Measurements from ENCODE around the gene KDM8. TPM values are rescaled to one million over a fixed set of nuclear protein-coding genes. Genes with fewer than 3 reads are reported as not detected.

KDM8 gene
- polyA plus RNA-seq, 3 donors: 0.40 to 3.3 (median 1.5) TPM

GRCh38 chr16:27238591-27238990 lies 35.3 kb downstream of the KDM8 start:
- Histone ChIP-seq H3K27me3 (ENCODE audit: control insufficient read depth in 2 of 2, insufficient read depth in 2 of 2, low read length in 2 of 2) (no peaks in the 10 kb centered on the region), H3K4me3 (replicated peaks in 1 of 3; ENCODE audit: low read depth in 2 of 3, low read length in 3 of 3) (peak overlapping the region in 1 of 3 experiments; percentile 66), H3K4me2 (replicated peaks; ENCODE audit: extremely low read depth, low read length, poor library complexity, severe bottlenecking) (peak overlapping the region; percentile 79), H4K20me1 (ENCODE audit: insufficient read depth, low read length) (no peaks in the 10 kb centered on the region), H3K36me3 (replicated peaks in 1 of 2; ENCODE audit: control insufficient read depth in 1 of 2, insufficient read depth in 2 of 2, low read length in 2 of 2) (peaks cover 4 to 9% of the 10 kb centered on the region in 2 donors), H3K79me2 (ENCODE audit: insufficient read depth, low read length) (no peaks in the 10 kb centered on the region), H3K9me3 (replicated peaks in 1 of 2; ENCODE audit: control insufficient read depth in 1 of 2, insufficient read depth in 1 of 2, low read length in 2 of 2) (no peaks in the 10 kb centered on the region), H2AFZ (ENCODE audit: insufficient read depth, low read depth, low read length, poor library complexity, severe bottlenecking) (peak overlapping the region; percentile 86), H3K9ac (ENCODE audit: insufficient read depth, low read length, poor library complexity, severe bottlenecking) (no peak overlapping the region), H3K27ac (ENCODE audit: low read depth in 1 of 2, low read length in 2 of 2) (peak overlapping the region in 1 of 2 donors; percentile 86), H3K4me1 (ENCODE audit: control insufficient read depth in 1 of 2, insufficient read depth in 2 of 2, low read length in 2 of 2) (peaks cover 50 to 64% of the 10 kb centered on the region in 2 donors)
- peaks cover 55% of the 10 kb centered on the region for H3K4me1 Mint-ChIP-seq
- H3K27ac Mint-ChIP-seq: peak overlapping the region in 6 of 7 donors; percentile 85 to 97 (median 92)
- intact Hi-C loops (cut with micrococcal nuclease): loop anchor here (5.0 kb wide), 3 partner anchors 79 to 219 kb away; no protein-coding TSS in a partner anchor
- H3K36me3 Mint-ChIP-seq: peaks cover 21 to 28% of the 10 kb centered on the region in 2 donors
- peak overlapping the region; percentile 69 to 92 for H3K4me3 Mint-ChIP-seq
- H3K27me3 Mint-ChIP-seq (ENCODE audit: low read depth in 3 of 3): peaks cover 0 to 5% (median 2%) of the 10 kb centered on the region in 3 donors
- no peak for TF ChIP-seq CTCF (IDR thresholded peaks at IDR 0.05)
- H3K9me3 Mint-ChIP-seq: no peaks in the 10 kb centered on the region
- WGBS (ENCODE audit: insufficient coverage): no CpG with 5 or more reads among the region's 2 CpGs
- no peak for DNase-seq

GRCh38 chr16:27239026-27239425 lies 35.7 kb downstream of the KDM8 start:
- Mint-ChIP-seq H3K27ac (peak overlapping the region in 1 of 7 donors; percentile 40), H3K4me3 (no peak overlapping the region), H3K27me3 (ENCODE audit: low read depth in 3 of 3) (peaks cover 0 to 5% (median 2%) of the 10 kb centered on the region in 3 donors), H3K9me3 (no peaks in the 10 kb centered on the region), H3K4me1 (peaks cover 59% of the 10 kb centered on the region), H3K36me3 (peaks cover 16 to 24% of the 10 kb centered on the region in 2 donors)
- TF ChIP-seq CTCF (IDR thresholded peaks at IDR 0.05): no peak
- H2AFZ ChIP-seq (ENCODE audit: insufficient read depth, low read depth, low read length, poor library complexity, severe bottlenecking): no peak overlapping the region
- peaks cover 3% of the 10 kb centered on the region for H3K79me2 ChIP-seq (ENCODE audit: insufficient read depth, low read length)
- WGBS (ENCODE audit: insufficient coverage): 100% methylated on average over 5 of the region's 5 CpGs
- no peak overlapping the region for H3K4me2 ChIP-seq (replicated peaks; ENCODE audit: extremely low read depth, low read length, poor library complexity, severe bottlenecking)
- peaks cover 54 to 68% of the 10 kb centered on the region in 2 donors for H3K4me1 ChIP-seq (ENCODE audit: control insufficient read depth in 1 of 2, insufficient read depth in 2 of 2, low read length in 2 of 2)
- intact Hi-C loops (cut with micrococcal nuclease): loop anchor here (5.0 kb wide), 3 partner anchors 78 to 218 kb away; no protein-coding TSS in a partner anchor
- no peaks in the 10 kb centered on the region for H3K27me3 ChIP-seq (ENCODE audit: control insufficient read depth in 2 of 2, insufficient read depth in 2 of 2, low read length in 2 of 2)
- H4K20me1 ChIP-seq (ENCODE audit: insufficient read depth, low read length): no peaks in the 10 kb centered on the region
- no peak overlapping the region for H3K4me3 ChIP-seq (replicated peaks in 1 of 3; ENCODE audit: low read depth in 2 of 3, low read length in 3 of 3)
- no peak for DNase-seq
- no peaks in the 10 kb centered on the region for H3K9me3 ChIP-seq (replicated peaks in 1 of 2; ENCODE audit: control insufficient read depth in 1 of 2, insufficient read depth in 1 of 2, low read length in 2 of 2)
- H3K36me3 ChIP-seq (replicated peaks in 1 of 2; ENCODE audit: control insufficient read depth in 1 of 2, insufficient read depth in 2 of 2, low read length in 2 of 2): peaks cover 2 to 5% of the 10 kb centered on the region in 2 donors
- H3K9ac ChIP-seq (ENCODE audit: insufficient read depth, low read length, poor library complexity, severe bottlenecking): no peak overlapping the region
- no peak overlapping the region for H3K27ac ChIP-seq (ENCODE audit: low read depth in 1 of 2, low read length in 2 of 2)
